GM12872 (cell line): ENCODE measurements around the gene PYGO2.
A peak's percentile ranks its signal among the peaks of the same experiment; 100 is the strongest.

ENCODE experiments used
- CTCF ChIP-seq: IDR thresholded peaks from 3 replicates; pipeline ENCODE4 v1.5.1; 2011; ENCODE audit warnings: low read depth, mild to moderate bottlenecking, low read length, moderate library complexity; ENCODE audit not compliant: insufficient read depth

PYGO2 gene

GRCh38 chr1:154998818-154999570, 37.4 kb upstream of the PYGO2 start:
- TF ChIP-seq CTCF, result peak; percentile 97

DNA sequence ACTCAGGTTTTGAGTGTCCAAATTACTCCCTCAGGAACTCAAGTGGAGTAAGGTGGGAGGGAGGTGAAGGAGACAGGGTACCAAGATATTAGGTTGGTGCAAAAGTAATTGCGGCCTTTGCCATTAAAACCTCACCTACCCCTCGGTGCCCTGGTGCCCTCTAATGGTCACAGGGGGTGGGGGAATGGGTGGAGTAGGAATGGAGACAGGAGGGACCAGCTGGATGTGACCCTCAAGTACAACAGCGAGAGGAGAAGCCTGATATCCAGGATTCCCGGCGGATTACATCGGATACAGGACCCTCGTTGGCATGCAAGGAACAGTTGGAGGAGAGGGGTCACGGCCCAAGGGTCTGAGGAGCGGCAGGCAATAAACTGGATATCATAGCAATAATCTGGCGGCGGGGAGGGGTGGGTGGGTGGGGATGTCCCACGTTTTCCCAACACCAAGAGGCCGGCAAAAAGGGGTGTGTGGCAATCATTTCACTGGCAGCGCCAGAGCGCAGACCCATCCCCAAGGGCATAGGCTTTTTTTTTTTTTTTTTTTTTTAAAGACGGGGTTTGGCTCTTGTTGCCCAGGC, 36.7 kb upstream of the PYGO2 start:
- peak; percentile 23; the same call in 1 of the 3 replicates for TF ChIP-seq CTCF

DNA sequence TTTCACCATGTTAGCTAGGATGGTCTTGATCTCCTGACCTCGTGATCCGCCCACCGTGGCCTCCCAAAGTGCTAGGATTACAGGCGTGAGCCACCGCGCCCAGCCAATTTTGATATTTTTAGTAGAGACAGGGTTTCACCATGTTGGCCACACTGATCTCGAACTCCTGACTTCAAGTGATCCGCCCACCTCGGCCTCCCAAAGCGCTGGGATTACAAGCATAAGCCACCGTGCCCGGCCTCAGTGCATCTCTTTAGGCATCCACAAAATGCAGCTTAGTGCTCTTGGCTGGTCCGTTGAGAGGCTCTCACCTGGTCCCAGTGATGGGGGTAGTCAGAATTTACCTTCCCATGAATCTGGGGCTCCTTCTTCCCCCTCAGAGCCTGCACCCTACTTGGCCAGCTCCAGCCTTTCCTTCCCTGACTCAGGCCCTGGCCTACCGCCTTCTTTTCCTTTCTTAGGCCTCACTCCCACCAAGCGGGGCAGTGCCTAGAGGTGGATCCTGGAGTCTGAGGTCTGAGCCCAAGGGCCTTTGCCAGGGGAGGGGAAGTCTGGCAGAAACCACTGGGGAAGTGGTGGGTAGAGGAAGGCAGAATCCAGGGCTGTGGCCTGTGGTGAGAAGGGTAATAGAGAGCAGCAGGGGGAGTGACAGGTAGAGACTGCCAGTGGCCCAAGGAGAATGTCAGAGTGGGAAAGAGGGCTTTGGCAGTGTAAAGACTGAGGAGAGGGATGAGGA, 35.6 kb upstream of the PYGO2 start:
- no peak for TF ChIP-seq CTCF

- TF ChIP-seq CTCF, result no peak
Measured at GRCh38 chr1:154994591-154994990, 33.0 kb upstream of the PYGO2 start.

DNA sequence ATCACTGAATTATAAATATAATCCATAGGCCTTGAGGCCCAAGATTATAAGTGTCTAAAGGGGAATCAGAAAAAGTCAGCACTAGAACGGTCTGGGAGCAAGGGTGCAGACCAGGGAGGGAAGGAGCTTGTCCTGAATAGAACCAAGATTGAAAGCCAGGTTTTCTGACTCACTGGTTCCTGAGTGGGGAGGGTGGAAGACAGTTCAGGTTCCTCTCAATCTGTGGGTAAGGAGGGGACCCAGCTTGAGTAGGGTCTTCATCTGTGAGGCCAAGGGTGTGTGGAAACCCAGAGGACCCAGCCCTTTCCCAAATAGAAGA, 32.6 kb upstream of the PYGO2 start:
- TF ChIP-seq CTCF, result no peak

DNA sequence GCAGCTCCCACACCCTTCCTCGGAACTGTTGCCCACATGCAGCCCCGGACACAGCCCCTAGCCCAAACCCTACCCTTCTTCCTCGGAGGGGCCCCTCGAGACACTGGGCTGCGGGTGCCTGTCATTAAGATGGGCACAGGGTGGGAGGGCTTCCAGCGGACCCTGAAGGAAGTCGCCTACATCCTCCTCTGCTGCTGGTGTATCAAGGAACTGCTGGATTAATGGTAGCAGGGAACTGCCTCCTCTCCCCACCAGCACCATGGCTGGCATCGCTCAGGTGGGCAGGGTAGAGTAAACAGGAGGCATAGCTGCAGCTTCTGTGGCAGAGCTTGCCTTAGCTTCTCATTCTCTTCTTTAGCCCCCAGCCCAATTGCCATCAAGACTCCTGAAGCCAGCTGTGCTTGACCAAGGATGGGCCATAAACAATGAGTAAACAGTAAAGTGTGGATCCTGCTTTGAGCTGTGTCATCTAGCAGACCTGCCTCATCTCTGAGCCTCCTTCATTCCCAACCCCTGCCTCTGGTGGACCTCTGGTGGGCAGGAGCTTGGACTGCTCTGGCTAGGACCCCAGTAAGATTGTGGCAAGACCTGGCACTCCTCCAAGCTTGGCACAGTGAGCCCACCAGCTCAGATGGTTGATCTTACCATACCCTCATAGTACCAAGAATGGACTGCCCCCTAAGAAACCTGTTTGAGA, 32.1 kb upstream of the PYGO2 start, which contains the start of gene LENEP:
LENEP (plus strand) TSS at position 15 of the 697 bp plus-strand sequence; CDS start at position 37, 22 bp downstream.
- TF ChIP-seq CTCF, result no peak
